Breast epithelium (tissue), 3 donors: ENCODE measurements around the gene CCDC47.

Experiments
- POLR2AphosphoS5 ChIP-seq, 3 donors: sonication (generic); formaldehyde crosslinking; IDR thresholded peaks; one replicate each; pipeline ENCODE4 v1.6.1; 2017; ENCODE audit warnings: antibody characterized with exemption in 3 of 3
- TF ChIP-seq, protein P1 (sequence below), 3 donors: fragments of 450-650 bp; IDR thresholded peaks; one replicate each; pipeline ENCODE4 v1.5.1; 2016 to 2017; ENCODE audit warnings: antibody characterized with exemption in 3 of 3, mild to moderate bottlenecking in 3 of 3, moderate library complexity in 3 of 3

DNA sequence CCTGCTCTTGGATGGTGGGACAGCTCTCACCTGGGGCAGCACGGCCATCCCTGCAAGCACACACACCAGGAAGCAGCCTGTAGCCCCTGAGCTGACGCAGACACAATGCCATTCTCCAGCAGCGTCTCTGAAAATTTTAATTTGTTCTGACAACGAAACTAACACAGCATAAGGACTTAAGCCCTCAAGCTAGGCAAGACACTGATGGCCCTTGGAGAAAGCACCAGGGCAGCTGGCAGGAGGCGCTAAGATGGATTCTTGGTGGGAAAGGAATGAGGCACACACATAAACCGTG is 70.7 kb downstream of the CCDC47 start:
- TF ChIP-seq POLR2AphosphoS5 (IDR thresholded peaks at IDR 0.05), result no peak
- TF ChIP-seq, protein P1, sequence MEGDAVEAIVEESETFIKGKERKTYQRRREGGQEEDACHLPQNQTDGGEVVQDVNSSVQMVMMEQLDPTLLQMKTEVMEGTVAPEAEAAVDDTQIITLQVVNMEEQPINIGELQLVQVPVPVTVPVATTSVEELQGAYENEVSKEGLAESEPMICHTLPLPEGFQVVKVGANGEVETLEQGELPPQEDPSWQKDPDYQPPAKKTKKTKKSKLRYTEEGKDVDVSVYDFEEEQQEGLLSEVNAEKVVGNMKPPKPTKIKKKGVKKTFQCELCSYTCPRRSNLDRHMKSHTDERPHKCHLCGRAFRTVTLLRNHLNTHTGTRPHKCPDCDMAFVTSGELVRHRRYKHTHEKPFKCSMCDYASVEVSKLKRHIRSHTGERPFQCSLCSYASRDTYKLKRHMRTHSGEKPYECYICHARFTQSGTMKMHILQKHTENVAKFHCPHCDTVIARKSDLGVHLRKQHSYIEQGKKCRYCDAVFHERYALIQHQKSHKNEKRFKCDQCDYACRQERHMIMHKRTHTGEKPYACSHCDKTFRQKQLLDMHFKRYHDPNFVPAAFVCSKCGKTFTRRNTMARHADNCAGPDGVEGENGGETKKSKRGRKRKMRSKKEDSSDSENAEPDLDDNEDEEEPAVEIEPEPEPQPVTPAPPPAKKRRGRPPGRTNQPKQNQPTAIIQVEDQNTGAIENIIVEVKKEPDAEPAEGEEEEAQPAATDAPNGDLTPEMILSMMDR (IDR thresholded peaks at IDR 0.05), result no peak
